ENCODE results near the gene MCTP1.
A peak's percentile ranks its signal among the peaks of the same experiment; 100 is the strongest.

GRCh38 chr5:94777056-94777880, 507.6 kb downstream of the MCTP1 start:
- TF ChIP-seq GATA3 (IDR thresholded peaks at IDR 0.05; ENCODE audit: low read depth, low read length) (no peak), GATA2 (IDR thresholded peaks at IDR 0.05; ENCODE audit: low read depth, low read length) (peak; percentile 44; the same call in 1 of the 2 replicates)
